GM19193 (cell line): ENCODE results near the gene ATP8B2.

ENCODE experiments used
- POLR2A ChIP-seq: IDR thresholded peaks from 4 replicates; pipeline ENCODE4 v1.6.1; 2011; ENCODE audit not compliant: insufficient read depth, insufficient read length; ENCODE audit errors: extremely low read depth

Gene ATP8B2

GRCh38 chr1:154360288-154360687 lies 35.0 kb downstream of the ATP8B2 start:
- TF ChIP-seq POLR2A: no peak

- TF ChIP-seq POLR2A: no peak
These were observed 36.0 kb downstream of the ATP8B2 start for GRCh38 chr1:154361357-154361756.

DNA sequence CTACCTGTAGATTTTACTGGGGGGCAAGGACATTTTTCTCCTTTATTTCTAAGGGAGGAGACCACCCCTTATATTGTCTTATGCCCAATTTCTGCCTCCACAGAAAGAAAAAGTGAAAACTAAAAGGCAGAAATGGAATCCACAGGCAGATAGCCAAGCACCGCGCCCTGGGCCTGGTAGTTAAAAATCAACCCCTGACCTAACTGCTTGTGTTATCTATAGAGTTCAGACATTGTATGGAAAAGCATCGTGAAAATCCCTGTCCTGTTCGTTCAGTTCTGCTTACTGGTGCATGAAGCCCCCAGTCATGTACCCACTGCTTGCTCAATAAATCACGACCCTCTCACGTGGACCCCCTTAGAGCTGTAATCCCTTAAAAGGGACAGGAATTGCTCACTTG lies 46.1 kb downstream of the ATP8B2 start:
- TF ChIP-seq POLR2A: no peak

- no peak for TF ChIP-seq POLR2A
These were observed 54.0 kb downstream of the ATP8B2 start for GRCh38 chr1:154379301-154379700.

- no peak for TF ChIP-seq POLR2A
These were observed 59.5 kb downstream of the ATP8B2 start for GRCh38 chr1:154384650-154385489.

- TF ChIP-seq POLR2A: no peak
These were observed 61.5 kb downstream of the ATP8B2 start for GRCh38 chr1:154386643-154387352.

GRCh38 chr1:154391086-154391770 lies 65.9 kb downstream of the ATP8B2 start:
- TF ChIP-seq POLR2A: no peak

DNA sequence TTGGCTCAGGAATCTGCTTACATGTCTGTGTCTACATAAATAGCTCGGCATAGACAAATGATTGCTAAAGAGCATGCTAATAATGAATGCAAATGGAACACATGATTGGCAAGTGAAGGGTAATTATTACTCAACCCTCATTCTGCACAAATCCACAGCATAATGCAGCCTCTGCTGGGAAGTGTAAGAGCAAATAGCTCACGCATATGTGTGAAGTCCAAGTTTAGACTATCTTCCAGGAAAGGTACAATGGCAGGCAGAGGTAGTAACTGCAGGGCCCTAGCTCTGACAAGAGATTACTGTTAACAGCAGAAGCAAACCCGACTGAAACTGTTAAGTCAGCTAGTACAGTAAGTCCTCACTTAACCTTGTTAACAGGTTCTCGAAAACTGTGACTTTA lies 72.8 kb downstream of the ATP8B2 start:
- TF ChIP-seq POLR2A: no peak

GRCh38 chr1:154398678-154399077 lies 73.4 kb downstream of the ATP8B2 start:
- TF ChIP-seq POLR2A: no peak

- TF ChIP-seq POLR2A: no peak
These were observed 75.1 kb downstream of the ATP8B2 start for GRCh38 chr1:154400381-154400801.
